GM23338 (cell line): Measurements from ENCODE around the gene CACNA2D2. TPM values are rescaled to one million over a fixed set of nuclear protein-coding genes. Genes with fewer than 3 reads are reported as not detected.
A peak's percentile ranks its signal among the peaks of the same experiment; 100 is the strongest.

Source experiments
- ATAC-seq: fragments of 200-7000 bp; cut with Tn5 transposase; 3 replicates; pipeline ENCODE4 v1.9.1; 2020
- DNase-seq: peaks from one replicate; pipeline ENCODE4 v3.0.0-alpha.2; 2015; ENCODE audit warnings: low spot score
- H2AFZ ChIP-seq: fragments of 200-600 bp; sonication (generic); 2 replicates; pipeline ENCODE4 v1.8.0; 2016; ENCODE audit warnings: antibody characterized with exemption, mild to moderate bottlenecking, moderate library complexity
- H3F3A ChIP-seq: fragments of 200-600 bp; sonication (generic); replicated peaks from 2 replicates; pipeline ENCODE4 v1.8.0; 2017; ENCODE audit warnings: antibody characterized with exemption, mixed run types, low read depth
- H3K27ac ChIP-seq: fragments of 200-600 bp; sonication (generic); 2 replicates; pipeline ENCODE4 v1.6.1; 2016; ENCODE audit warnings: low read depth
- H3K27me3 ChIP-seq: fragments of 200-600 bp; sonication (generic); 2 replicates; pipeline ENCODE4 v1.8.0; 2016; ENCODE audit warnings: mild to moderate bottlenecking, mixed run types, moderate library complexity; ENCODE audit not compliant: insufficient read depth
- H3K36me3 ChIP-seq: fragments of 200-600 bp; sonication (generic); 2 replicates; pipeline ENCODE4 v1.8.0; 2016; ENCODE audit warnings: mild to moderate bottlenecking; ENCODE audit not compliant: insufficient read depth
- H3K4me1 ChIP-seq: fragments of 200-600 bp; sonication (generic); 2 replicates; pipeline ENCODE4 v1.8.0; 2016; ENCODE audit warnings: mild to moderate bottlenecking, moderate library complexity; ENCODE audit not compliant: insufficient read depth
- H3K4me2 ChIP-seq: fragments of 200-600 bp; sonication (generic); 2 replicates; pipeline ENCODE4 v1.7.1; 2017; ENCODE audit warnings: mixed run types
- H3K4me3 ChIP-seq: fragments of 200-600 bp; sonication (generic); 2 replicates; pipeline ENCODE4 v1.6.1; 2016; ENCODE audit warnings: mixed run types
- H3K79me2 ChIP-seq: fragments of 200-600 bp; sonication (generic); replicated peaks from 2 replicates; pipeline ENCODE4 v1.8.0; 2017; ENCODE audit warnings: mild to moderate bottlenecking; ENCODE audit not compliant: insufficient read depth
- H3K9me2 ChIP-seq: fragments of 200-600 bp; sonication (generic); 2 replicates; pipeline ENCODE4 v1.8.0; 2017; ENCODE audit not compliant: insufficient read depth
- H4K20me1 ChIP-seq: fragments of 200-600 bp; sonication (generic); replicated peaks from 2 replicates; pipeline ENCODE4 v1.8.0; 2017; ENCODE audit warnings: mild to moderate bottlenecking; ENCODE audit not compliant: insufficient read depth
- H3K27ac Mint-ChIP-seq: 2 replicates; pipeline ENCODE4 v1.8.0; 2020; ENCODE audit warnings: inconsistent platforms, mild to moderate bottlenecking, moderate library complexity, mixed read lengths
- H3K27me3 Mint-ChIP-seq: 3 replicates; pipeline ENCODE4 v1.8.0; 2022; ENCODE audit warnings: low read depth, mild to moderate bottlenecking, moderate library complexity, mixed read lengths, inconsistent platforms; ENCODE audit not compliant: insufficient read depth, poor library complexity
- H3K36me3 Mint-ChIP-seq: 3 replicates; pipeline ENCODE4 v1.8.0; 2021; ENCODE audit warnings: low read depth, mild to moderate bottlenecking, inconsistent platforms, moderate library complexity, mixed read lengths
- H3K4me1 Mint-ChIP-seq: 3 replicates; pipeline ENCODE4 v1.8.0; 2020; ENCODE audit warnings: mild to moderate bottlenecking, inconsistent platforms, mixed read lengths
- H3K4me3 Mint-ChIP-seq: 3 replicates; pipeline ENCODE4 v1.8.0; 2021; ENCODE audit warnings: moderate library complexity, mild to moderate bottlenecking, inconsistent platforms, mixed read lengths
- H3K9me3 Mint-ChIP-seq: 3 replicates; pipeline ENCODE4 v1.8.0; 2020; ENCODE audit warnings: moderate library complexity, mild to moderate bottlenecking, inconsistent platforms, mixed read lengths
- CTCF ChIP-seq, 2 experiments: fragments of 200-600 bp in 1 of 2; sonication (generic) in 1 of 2; conservative IDR thresholded peaks; 2 replicates each; pipeline versions ENCODE4 v1.5.1 to v1.6.1; 2016 to 2017; ENCODE audit warnings: antibody characterized with exemption in 2 of 2, low read depth in 2 of 2, mild to moderate bottlenecking in 2 of 2, moderate library complexity in 1 of 2
- EZH2phosphoT487 ChIP-seq: fragments of 200-600 bp; sonication (generic); IDR thresholded peaks from one replicate; pipeline ENCODE4 v1.8.1; 2018; ENCODE audit warnings: antibody characterized with exemption; ENCODE audit not compliant: unreplicated experiment
- NANOG ChIP-seq: IDR thresholded peaks from 2 replicates; pipeline ENCODE4 v1.6.1; 2016; ENCODE audit warnings: antibody characterized with exemption, borderline replicate concordance
- ZNF462 ChIP-seq: fragments of 250-450 bp; sonication (Bioruptor Pico); IDR thresholded peaks from 2 replicates; pipeline ENCODE4 v1.5.0; 2020; ENCODE audit warnings: mild to moderate bottlenecking, moderate library complexity
- polyA plus RNA-seq: library from polyadenylated mRNA; unstranded; fragments of >200 nt; fragmentation: Nextera tagmentation; extraction: Ambion mirVana; gene quantifications from 2 replicates; pipeline ENCODE4 v1.2.1, GENCODE V29; 2016
- total RNA-seq: library from RNA; depleted of rRNA; stranded (reverse); fragments of >200 nt; shearing (Covaris generic); gene quantifications from 2 replicates; pipeline ENCODE4 v1.2.3, GENCODE V29; 2014

CACNA2D2 gene
- total and polyA plus RNA-seq, 2 experiments from 2014 or later = 4.7 to 11.4 TPM

DNA sequence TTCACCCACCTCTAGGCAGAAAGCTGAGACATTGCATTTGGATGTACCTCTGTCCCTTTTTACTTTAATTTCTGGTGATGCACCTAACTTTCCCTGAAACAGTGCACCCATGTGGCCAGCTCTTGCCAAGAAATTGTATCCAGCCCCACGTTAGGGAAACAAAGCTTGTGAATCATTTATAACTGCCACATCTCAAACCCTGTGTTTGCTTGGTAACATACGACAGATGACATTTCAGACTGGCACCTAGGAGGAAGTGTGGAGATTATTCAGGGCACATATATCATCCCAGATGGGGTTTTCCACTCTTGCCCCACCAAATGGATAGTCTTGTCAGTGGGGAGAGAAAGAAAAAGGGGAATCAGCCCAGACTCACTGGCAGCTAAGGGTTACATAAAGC lies 150.7 kb downstream of the CACNA2D2 start:
- peaks cover 23% of the 10 kb centered on the region for H4K20me1 ChIP-seq

GRCh38 chr3:50351323-50351697 lies 152.1 kb downstream of the CACNA2D2 start:
- Mint-ChIP-seq H3K27me3 (peaks cover 7% of the 10 kb centered on the region), H3K4me1 (peaks cover 13% of the 10 kb centered on the region), H3K9me3 (no peaks in the 10 kb centered on the region), H3K4me3 (peak overlapping the region; percentile 95), H3K36me3 (peaks cover 12% of the 10 kb centered on the region), H3K27ac (no peak overlapping the region)
- Histone ChIP-seq H3K4me3 (peak overlapping the region; percentile 67), H2AFZ (peak overlapping the region; percentile 58; the same call in 1 of the 2 replicates), H3K4me2 (peak overlapping the region; percentile 99), H4K20me1 (peaks cover 9% of the 10 kb centered on the region; the same call in 1 of the 2 replicates), H3F3A (0 out of 2 replicates have a peak, but pooled peaks cover 2% of the 10 kb centered on the region), H3K27me3 (peaks cover 6% of the 10 kb centered on the region; the same call in 1 of the 2 replicates), H3K36me3 (no peaks in the 10 kb centered on the region), H3K27ac (no peak overlapping the region), H3K79me2 (no peaks in the 10 kb centered on the region; the same call in 1 of the 2 replicates), H3K4me1 (peaks cover 3% of the 10 kb centered on the region; the same call in 1 of the 2 replicates), H3K9me2 (no peaks in the 10 kb centered on the region)
- ATAC-seq (no peak), DNase-seq (no peak)
- TF ChIP-seq ZNF462 (CRISPR knock-in tag) (no peak), CTCF (conservative IDR thresholded peaks at IDR 0.05; ENCODE audit: low read depth in 2 of 2) (no peak), EZH2phosphoT487 (no peak), NANOG (no peak)

More for the DNA sequence above, 150.7 kb downstream of the CACNA2D2 start:
- Histone ChIP-seq H3K36me3 (no peaks in the 10 kb centered on the region), H3F3A (0 out of 2 replicates have a peak, but pooled peaks cover 2% of the 10 kb centered on the region), H3K27me3 (no peaks in the 10 kb centered on the region), H3K4me1 (peaks cover 5% of the 10 kb centered on the region; the same call in 1 of the 2 replicates), H2AFZ (no peak overlapping the region), H3K9me2 (no peaks in the 10 kb centered on the region), H3K4me2 (no peak overlapping the region), H3K79me2 (peaks cover 11% of the 10 kb centered on the region), H3K4me3 (no peak overlapping the region), H3K27ac (no peak overlapping the region)
- H3K4me1 Mint-ChIP-seq = peaks cover 20% of the 10 kb centered on the region
- no peaks in the 10 kb centered on the region for H3K9me3 Mint-ChIP-seq
- peak; percentile 42 to 44 for TF ChIP-seq CTCF (conservative IDR thresholded peaks at IDR 0.05; ENCODE audit: low read depth in 2 of 2)
- TF ChIP-seq NANOG = no peak
- H3K4me3 Mint-ChIP-seq = no peak overlapping the region
- no peak overlapping the region for H3K27ac Mint-ChIP-seq
- peaks cover 5% of the 10 kb centered on the region for H3K27me3 Mint-ChIP-seq
- peaks cover 13% of the 10 kb centered on the region for H3K36me3 Mint-ChIP-seq
- DNase-seq (no peak), ATAC-seq (no peak)
